ENCODE measurements around the gene ELOVL6. TPM values are rescaled to one million over a fixed set of nuclear protein-coding genes. Genes with fewer than 3 reads are reported as not detected.
A peak's percentile ranks its signal among the peaks of the same experiment; 100 is the strongest.
"Not testable (repeated sequence)": the region's sequence is repeated elsewhere in the genome, so short reads cannot be mapped to it uniquely, and the experiment has no call there.

The ELOVL6 gene
- total RNA-seq, 2 experiments from 2014 or later = 9.9 to 14.6 TPM

DNA sequence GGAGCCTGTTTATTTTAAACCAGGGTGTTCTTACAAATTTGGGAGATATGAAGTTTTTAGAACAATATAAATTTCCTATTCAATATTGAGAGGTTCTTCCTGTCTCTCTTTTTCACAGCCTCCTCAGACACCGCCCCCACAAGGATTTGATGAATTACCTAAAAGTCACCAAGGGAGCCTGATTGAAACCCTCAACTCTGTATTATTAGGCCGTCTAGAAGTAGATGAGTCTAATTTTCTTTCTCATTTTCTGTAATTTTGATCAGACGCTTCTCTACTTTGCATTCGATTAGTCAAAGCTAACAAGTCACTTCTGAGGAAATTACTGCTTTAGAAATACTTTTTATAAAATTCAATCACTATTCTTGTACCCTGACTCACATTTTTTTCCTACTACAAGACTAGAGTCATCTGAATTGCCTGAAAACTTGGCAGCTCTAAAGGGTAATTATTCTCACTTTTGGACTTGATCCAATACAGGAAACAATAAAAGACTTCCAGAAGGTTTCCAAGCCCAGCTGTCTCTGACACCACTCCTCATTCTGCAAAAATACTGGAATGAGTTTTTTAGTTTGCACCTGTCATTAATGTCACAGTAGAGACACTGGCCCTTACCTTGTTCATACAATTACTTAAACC, 111.2 kb downstream of the ELOVL6 start:
- no peak overlapping the region for H3K27ac Mint-ChIP-seq
- POLR2A ChIA-PET = interaction anchor here (0.7 kb wide), 1 partner anchor 110 kb away, joined by 3 read pairs; no protein-coding TSS in a partner anchor
- H3K4me1 Mint-ChIP-seq = peaks cover 24% of the 10 kb centered on the region
- no peak overlapping the region for H3K4me3 Mint-ChIP-seq
- H3K9me3 Mint-ChIP-seq = no peaks in the 10 kb centered on the region
- DNase-seq (no peak), ATAC-seq (ENCODE audit: low read depth) (no peak)
- peaks cover 10% of the 10 kb centered on the region for H3K36me3 Mint-ChIP-seq
- no peaks in the 10 kb centered on the region for H3K27me3 Mint-ChIP-seq

GRCh38 chr4:110085131-110085530, 113.3 kb downstream of the ELOVL6 start:
- Mint-ChIP-seq H3K27me3 (no peaks in the 10 kb centered on the region), H3K4me3 (no peak overlapping the region), H3K36me3 (peaks cover 8% of the 10 kb centered on the region), H3K4me1 (peaks cover 21% of the 10 kb centered on the region), H3K27ac (peak overlapping the region; percentile 24), H3K9me3 (no peaks in the 10 kb centered on the region)
- DNase-seq (no peak), ATAC-seq (ENCODE audit: low read depth) (peak; percentile 65)
- POLR2A ChIA-PET = no interaction called here

DNA sequence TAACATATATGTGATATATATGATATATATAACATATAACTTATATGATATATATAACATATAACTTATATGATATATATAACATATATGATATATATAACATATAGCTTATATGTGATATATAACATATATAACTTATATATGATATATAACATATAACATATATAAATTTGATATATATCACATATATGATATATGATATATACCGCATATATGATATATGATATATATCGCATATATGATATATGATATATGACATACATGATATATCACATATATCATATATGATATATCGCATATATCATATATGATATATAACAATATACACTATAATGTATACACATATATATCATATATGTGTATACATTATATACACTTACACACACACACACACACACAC, 114.3 kb downstream of the ELOVL6 start:
- no peak for ATAC-seq (ENCODE audit: low read depth)
- POLR2A ChIA-PET = no interaction called here
- peaks cover 5% of the 10 kb centered on the region for H3K36me3 Mint-ChIP-seq
- H3K9me3 Mint-ChIP-seq = no peaks in the 10 kb centered on the region
- DNase-seq = no peak
- peaks cover 16% of the 10 kb centered on the region for H3K4me1 Mint-ChIP-seq
- H3K27me3 Mint-ChIP-seq = no peaks in the 10 kb centered on the region
- no peak overlapping the region for H3K4me3 Mint-ChIP-seq
- no peak overlapping the region for H3K27ac Mint-ChIP-seq

GRCh38 chr4:110078148-110078547, 120.3 kb downstream of the ELOVL6 start:
- H3K9me3 Mint-ChIP-seq; H3K4me3 Mint-ChIP-seq; ATAC-seq (ENCODE audit: low read depth); POLR2A ChIA-PET; H3K27me3 Mint-ChIP-seq; H3K4me1 Mint-ChIP-seq; H3K27ac Mint-ChIP-seq; DNase-seq: not testable (repeated sequence)
- peaks cover 15% of the 10 kb centered on the region for H3K36me3 Mint-ChIP-seq

DNA sequence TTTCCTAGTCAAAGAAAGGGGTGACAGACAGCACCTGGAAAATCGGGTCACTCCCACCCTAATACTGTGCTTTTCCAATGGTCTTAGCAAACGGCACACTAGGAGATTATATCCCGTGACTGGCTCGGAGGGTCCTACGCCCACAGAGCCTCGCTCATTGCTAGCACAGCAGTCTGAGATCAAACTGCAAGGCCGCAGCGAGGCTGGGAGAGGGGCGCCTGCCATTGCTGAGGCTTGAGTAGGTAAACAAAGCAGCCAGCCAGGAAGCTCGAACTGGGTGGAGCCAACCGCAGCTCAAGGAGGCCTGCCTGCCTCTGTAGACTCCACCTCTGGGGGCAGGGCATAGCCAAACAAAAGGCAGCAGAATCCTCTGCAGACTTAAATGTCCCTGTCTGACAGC, 121.6 kb downstream of the ELOVL6 start:
- H3K27ac Mint-ChIP-seq; H3K9me3 Mint-ChIP-seq; ATAC-seq (ENCODE audit: low read depth); H3K4me1 Mint-ChIP-seq; POLR2A ChIA-PET; DNase-seq; H3K27me3 Mint-ChIP-seq; H3K4me3 Mint-ChIP-seq: not testable (repeated sequence)
- peaks cover 15% of the 10 kb centered on the region for H3K36me3 Mint-ChIP-seq

DNA sequence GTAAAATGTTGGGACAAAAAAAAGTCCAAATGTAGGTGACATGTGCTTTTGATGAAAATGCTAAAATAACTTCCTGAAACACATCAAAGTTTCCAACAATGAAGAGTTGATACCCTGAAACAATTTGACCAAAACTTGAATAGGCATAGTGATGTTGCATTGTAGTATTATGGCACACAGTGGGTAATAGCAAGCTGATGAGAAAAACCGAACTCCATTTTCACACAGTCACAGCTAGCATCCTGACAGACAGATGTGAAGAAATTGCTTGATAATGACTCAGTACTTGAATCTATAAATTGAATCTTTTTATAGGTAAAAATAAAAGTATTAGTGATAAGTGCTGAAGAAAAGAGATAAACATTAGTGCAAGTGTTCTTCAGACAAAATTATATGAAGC, 122.5 kb downstream of the ELOVL6 start:
- peaks cover 15% of the 10 kb centered on the region for H3K36me3 Mint-ChIP-seq
- POLR2A ChIA-PET = no interaction called here
- ATAC-seq (ENCODE audit: low read depth) = no peak

GRCh38 chr4:110075083-110075738, 123.2 kb downstream of the ELOVL6 start:
- DNase-seq = no peak
- Mint-ChIP-seq H3K9me3 (peaks cover 3% of the 10 kb centered on the region), H3K4me1 (no peaks in the 10 kb centered on the region), H3K36me3 (peaks cover 15% of the 10 kb centered on the region), H3K27me3 (no peaks in the 10 kb centered on the region), H3K27ac (no peak overlapping the region), H3K4me3 (no peak overlapping the region)
- POLR2A ChIA-PET = no interaction called here
- ATAC-seq (ENCODE audit: low read depth) = no peak

More for the DNA sequence above, 122.5 kb downstream of the ELOVL6 start:
- Mint-ChIP-seq H3K27me3 (no peaks in the 10 kb centered on the region), H3K4me1 (no peaks in the 10 kb centered on the region), H3K27ac (no peak overlapping the region), H3K4me3 (no peak overlapping the region), H3K9me3 (peaks cover 3% of the 10 kb centered on the region)
- no peak for DNase-seq

DNA sequence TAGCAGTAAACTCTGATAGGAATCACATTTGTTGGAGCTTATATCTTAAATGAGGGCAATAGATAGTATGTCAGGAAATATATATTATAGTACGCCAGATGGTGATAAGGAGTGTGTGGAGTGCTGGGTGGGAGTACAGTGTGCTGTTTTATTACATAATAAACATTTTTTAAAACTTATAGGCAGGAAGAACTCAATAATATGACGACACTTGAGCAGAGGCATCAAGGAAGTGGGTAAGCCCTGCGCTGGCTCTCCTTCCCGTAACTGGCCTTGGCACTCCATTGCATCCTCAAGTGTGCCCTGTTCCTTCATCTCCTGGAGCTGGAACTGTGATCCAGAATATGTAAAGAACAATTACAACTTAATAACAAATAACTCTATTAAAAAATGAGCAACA, 123.8 kb downstream of the ELOVL6 start:
- DNase-seq (no peak), ATAC-seq (ENCODE audit: low read depth) (no peak)
- Mint-ChIP-seq H3K9me3 (peaks cover 3% of the 10 kb centered on the region), H3K27ac (no peak overlapping the region), H3K36me3 (peaks cover 14% of the 10 kb centered on the region), H3K4me1 (no peaks in the 10 kb centered on the region), H3K27me3 (no peaks in the 10 kb centered on the region), H3K4me3 (no peak overlapping the region)
- POLR2A ChIA-PET = no interaction called here

DNA sequence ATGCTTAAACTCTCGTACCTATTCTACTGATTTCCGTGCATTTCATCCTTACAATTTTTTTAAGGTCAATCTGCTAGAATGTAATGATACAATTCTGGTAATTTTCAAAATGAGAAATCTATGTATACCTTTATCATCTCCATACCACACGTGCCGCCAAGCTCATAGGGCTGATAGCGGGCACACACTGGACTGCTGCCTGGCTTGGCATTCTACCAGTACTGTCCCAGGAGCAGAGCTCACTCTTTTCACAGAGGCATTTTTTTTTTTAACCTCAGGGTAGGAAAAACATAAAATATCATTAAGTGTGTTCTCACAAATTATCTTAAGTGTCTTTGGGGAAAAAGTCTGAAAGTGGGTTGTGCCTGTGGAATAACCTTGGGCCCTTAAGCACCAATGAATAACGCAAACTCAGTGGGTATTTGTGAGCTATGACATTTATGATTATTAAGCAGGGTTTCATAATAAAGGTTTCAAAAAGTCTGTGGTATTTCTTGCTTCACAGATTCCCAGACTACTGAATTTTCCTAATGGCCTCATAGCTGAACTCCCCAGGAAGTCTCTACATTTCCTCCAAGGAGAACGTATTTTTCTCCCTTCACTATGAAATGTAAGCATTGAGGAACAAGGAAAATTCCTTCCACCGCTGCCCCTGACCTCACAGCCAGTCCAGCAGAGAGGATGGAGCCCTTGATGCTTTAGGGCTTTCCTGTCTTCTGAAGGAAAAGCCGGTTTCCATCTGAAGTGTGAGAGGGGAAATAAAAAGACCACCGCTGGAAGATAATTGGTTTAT, 125.2 kb downstream of the ELOVL6 start:
- ATAC-seq (ENCODE audit: low read depth) (no peak), DNase-seq (no peak)
- H3K27ac Mint-ChIP-seq = no peak overlapping the region
- H3K9me3 Mint-ChIP-seq = peaks cover 3% of the 10 kb centered on the region
- H3K4me3 Mint-ChIP-seq = no peak overlapping the region
- peaks cover 9% of the 10 kb centered on the region for H3K36me3 Mint-ChIP-seq
- H3K27me3 Mint-ChIP-seq = no peaks in the 10 kb centered on the region
- H3K4me1 Mint-ChIP-seq = no peaks in the 10 kb centered on the region
- POLR2A ChIA-PET = no interaction called here

DNA sequence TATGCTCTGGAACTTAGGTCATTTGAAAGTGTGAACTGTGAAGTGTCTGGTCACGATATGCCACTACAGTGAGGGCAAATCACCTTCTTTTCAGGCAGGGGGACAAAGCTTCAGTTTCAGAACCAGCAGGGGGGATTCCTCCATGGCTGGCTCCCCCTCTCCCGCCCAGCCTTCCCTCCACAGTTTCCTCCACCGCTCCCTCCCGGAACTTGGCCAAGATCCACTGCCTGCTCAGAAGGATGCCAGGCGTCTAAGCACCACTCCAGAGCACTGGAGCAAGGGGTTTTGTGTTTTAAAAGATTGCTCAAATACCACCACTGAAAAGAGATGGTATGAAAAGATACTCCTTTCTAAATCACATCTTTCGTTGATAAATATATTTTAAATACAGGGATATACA, 126.9 kb downstream of the ELOVL6 start:
- ATAC-seq (ENCODE audit: low read depth) (no peak), DNase-seq (no peak)
- POLR2A ChIA-PET = no interaction called here
- H3K9me3 Mint-ChIP-seq = no peaks in the 10 kb centered on the region
- no peak overlapping the region for H3K4me3 Mint-ChIP-seq
- H3K4me1 Mint-ChIP-seq = no peaks in the 10 kb centered on the region
- H3K36me3 Mint-ChIP-seq = peaks cover 9% of the 10 kb centered on the region
- H3K27ac Mint-ChIP-seq = no peak overlapping the region
- H3K27me3 Mint-ChIP-seq = no peaks in the 10 kb centered on the region

DNA sequence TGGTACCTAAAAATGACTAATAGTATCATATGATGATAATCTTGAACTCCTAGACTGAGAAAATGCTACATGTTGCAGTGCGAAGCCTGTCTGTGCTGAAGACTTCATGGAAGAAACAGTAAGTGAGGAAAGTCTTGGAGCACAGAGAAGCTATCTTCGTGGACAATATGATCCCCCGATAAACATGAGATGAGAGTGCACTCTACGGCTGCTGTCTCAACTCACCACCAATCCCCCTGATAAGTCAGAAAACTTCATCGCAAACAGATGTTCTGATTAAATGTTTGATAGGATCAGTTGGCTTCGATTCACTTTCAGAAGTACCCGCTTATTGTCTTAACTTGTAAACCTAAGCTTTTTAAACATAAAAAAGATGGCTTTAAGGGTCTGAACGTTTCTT, 130.2 kb downstream of the ELOVL6 start:
- Mint-ChIP-seq H3K27me3 (no peaks in the 10 kb centered on the region), H3K36me3 (no peaks in the 10 kb centered on the region), H3K4me1 (no peaks in the 10 kb centered on the region), H3K9me3 (no peaks in the 10 kb centered on the region), H3K4me3 (no peak overlapping the region), H3K27ac (no peak overlapping the region)
- DNase-seq (no peak), ATAC-seq (ENCODE audit: low read depth) (no peak)
- POLR2A ChIA-PET = no interaction called here

GRCh38 chr4:110064934-110065333, 133.5 kb downstream of the ELOVL6 start:
- POLR2A ChIA-PET = no interaction called here
- H3K27ac Mint-ChIP-seq = no peak overlapping the region

GRCh38 chr4:110064295-110064694, 134.1 kb downstream of the ELOVL6 start:
- peaks cover 24% of the 10 kb centered on the region for H3K4me1 Mint-ChIP-seq
- no peaks in the 10 kb centered on the region for H3K27me3 Mint-ChIP-seq
- no peak overlapping the region for H3K27ac Mint-ChIP-seq
- DNase-seq = no peak
- H3K4me3 Mint-ChIP-seq = no peak overlapping the region
- no peaks in the 10 kb centered on the region for H3K9me3 Mint-ChIP-seq
- ATAC-seq (ENCODE audit: low read depth) = no peak
- POLR2A ChIA-PET = no interaction called here
- no peaks in the 10 kb centered on the region for H3K36me3 Mint-ChIP-seq

More at GRCh38 chr4:110064934-110065333, 133.5 kb downstream of the ELOVL6 start:
- DNase-seq = no peak
- Mint-ChIP-seq H3K4me3 (no peak overlapping the region), H3K4me1 (peaks cover 17% of the 10 kb centered on the region), H3K36me3 (no peaks in the 10 kb centered on the region), H3K27me3 (no peaks in the 10 kb centered on the region), H3K9me3 (no peaks in the 10 kb centered on the region)
- ATAC-seq (ENCODE audit: low read depth) = no peak

- no peaks in the 10 kb centered on the region for H3K36me3 Mint-ChIP-seq
- ATAC-seq (ENCODE audit: low read depth) (no peak), DNase-seq (no peak)
- H3K4me3 Mint-ChIP-seq = no peak overlapping the region
- no peak overlapping the region for H3K27ac Mint-ChIP-seq
- H3K4me1 Mint-ChIP-seq = peaks cover 35% of the 10 kb centered on the region
- H3K9me3 Mint-ChIP-seq = no peaks in the 10 kb centered on the region
- POLR2A ChIA-PET = no interaction called here
- H3K27me3 Mint-ChIP-seq = no peaks in the 10 kb centered on the region
These were observed 136.2 kb downstream of the ELOVL6 start for GRCh38 chr4:110062166-110062565.
